AG09309 (cell line): ENCODE data around the gene TEDDM1.

ENCODE experiments used
- DNase-seq: peaks from one replicate; pipeline ENCODE4 v3.0.0-alpha.2; 2010; ENCODE audit warnings: low read depth
- H3K4me3 ChIP-seq: 2 replicates; pipeline ENCODE4 v1.5.1; 2011; ENCODE audit warnings: mild to moderate bottlenecking, low read depth, low read length, moderate library complexity; ENCODE audit not compliant: control insufficient read depth
- TF ChIP-seq, protein P1 (sequence below): IDR thresholded peaks from 2 replicates; pipeline ENCODE4 v1.5.1; 2011; ENCODE audit warnings: mild to moderate bottlenecking, low read depth, low read length, inconsistent platforms; ENCODE audit not compliant: insufficient read depth, control insufficient read depth; ENCODE audit errors: missing control alignments

The TEDDM1 gene

GRCh38 chr1:182426442-182427430 lies 26.3 kb upstream of the TEDDM1 start:
- TF ChIP-seq, protein P1, sequence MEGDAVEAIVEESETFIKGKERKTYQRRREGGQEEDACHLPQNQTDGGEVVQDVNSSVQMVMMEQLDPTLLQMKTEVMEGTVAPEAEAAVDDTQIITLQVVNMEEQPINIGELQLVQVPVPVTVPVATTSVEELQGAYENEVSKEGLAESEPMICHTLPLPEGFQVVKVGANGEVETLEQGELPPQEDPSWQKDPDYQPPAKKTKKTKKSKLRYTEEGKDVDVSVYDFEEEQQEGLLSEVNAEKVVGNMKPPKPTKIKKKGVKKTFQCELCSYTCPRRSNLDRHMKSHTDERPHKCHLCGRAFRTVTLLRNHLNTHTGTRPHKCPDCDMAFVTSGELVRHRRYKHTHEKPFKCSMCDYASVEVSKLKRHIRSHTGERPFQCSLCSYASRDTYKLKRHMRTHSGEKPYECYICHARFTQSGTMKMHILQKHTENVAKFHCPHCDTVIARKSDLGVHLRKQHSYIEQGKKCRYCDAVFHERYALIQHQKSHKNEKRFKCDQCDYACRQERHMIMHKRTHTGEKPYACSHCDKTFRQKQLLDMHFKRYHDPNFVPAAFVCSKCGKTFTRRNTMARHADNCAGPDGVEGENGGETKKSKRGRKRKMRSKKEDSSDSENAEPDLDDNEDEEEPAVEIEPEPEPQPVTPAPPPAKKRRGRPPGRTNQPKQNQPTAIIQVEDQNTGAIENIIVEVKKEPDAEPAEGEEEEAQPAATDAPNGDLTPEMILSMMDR: no peak
- no peak overlapping the region for H3K4me3 ChIP-seq
- DNase-seq: no peak

DNA sequence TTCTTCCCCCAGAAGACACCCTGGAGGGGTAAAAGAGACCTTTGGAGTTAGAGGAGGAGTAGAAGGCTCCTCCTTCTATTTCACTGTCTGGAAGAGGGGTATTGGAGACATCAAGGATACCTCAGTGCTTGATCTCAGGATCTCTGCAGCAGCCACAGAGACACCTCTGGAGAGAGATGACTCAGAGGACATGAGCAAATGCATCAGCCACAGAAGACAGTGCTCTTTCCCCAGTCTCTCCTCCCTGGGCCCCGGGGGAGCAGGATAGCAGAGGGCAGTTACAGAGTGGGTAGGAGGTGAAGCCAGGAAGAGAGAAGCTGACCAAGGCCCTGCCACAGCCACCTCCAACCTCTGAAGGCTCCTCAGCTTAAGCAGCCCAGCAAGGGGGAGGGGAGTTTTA lies 15.3 kb upstream of the TEDDM1 start:
- no peak overlapping the region for H3K4me3 ChIP-seq
- no peak for DNase-seq
- TF ChIP-seq, protein P1: no peak

GRCh38 chr1:182413969-182414368 lies 13.5 kb upstream of the TEDDM1 start:
- H3K4me3 ChIP-seq: no peak overlapping the region
- TF ChIP-seq, protein P1: no peak
- DNase-seq: no peak

DNA sequence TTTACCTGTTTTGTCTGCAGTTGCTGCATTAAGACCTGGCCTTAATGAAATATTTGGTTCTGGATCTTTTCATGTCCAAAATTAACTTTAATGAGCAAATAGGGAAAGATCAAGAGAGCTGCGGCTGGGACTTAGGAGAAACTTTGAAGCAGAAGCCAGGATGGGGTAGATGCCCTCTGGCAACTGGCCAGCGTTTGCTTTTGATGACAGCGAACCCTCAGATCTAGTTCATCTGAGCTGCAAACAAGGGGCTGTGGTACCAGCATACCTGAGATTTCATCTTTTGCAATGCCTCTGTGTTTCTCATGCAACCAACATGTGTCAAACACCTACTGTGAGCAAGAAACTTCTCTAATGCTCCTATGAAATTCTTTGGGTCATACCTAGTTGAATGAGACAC lies 13.0 kb upstream of the TEDDM1 start:
- no peak for DNase-seq
- H3K4me3 ChIP-seq: no peak overlapping the region
- TF ChIP-seq, protein P1: no peak

- DNase-seq: no peak
Measured at GRCh38 chr1:182410620-182411273, 10.3 kb upstream of the TEDDM1 start.

DNA sequence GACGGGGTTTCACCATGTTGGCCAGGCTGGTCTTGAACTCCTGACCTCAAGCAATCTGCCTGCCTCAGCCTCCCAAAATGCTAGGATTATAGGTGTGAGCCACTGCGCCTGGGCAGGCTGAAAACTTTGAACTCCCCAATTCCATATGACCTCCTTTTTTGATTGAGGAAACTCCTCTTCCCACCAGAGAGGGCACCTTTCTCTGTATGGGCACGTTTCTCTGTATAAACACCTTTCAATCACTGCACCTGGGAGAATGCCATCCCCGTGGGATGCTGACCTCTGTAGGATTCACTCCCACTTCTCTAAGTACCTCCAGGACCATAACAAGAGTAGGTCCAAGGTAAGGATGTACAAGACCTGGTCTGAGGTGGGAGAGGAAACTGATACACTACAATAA lies 9.7 kb upstream of the TEDDM1 start:
- DNase-seq: no peak
- TF ChIP-seq, protein P1: no peak
- H3K4me3 ChIP-seq: no peak overlapping the region

More at GRCh38 chr1:182410620-182411273, 10.3 kb upstream of the TEDDM1 start:
- TF ChIP-seq, protein P1: no peak
- no peak overlapping the region for H3K4me3 ChIP-seq
